Naive thymus-derived CD4-positive, alpha-beta T cell (primary cell): ENCODE results near the gene PRPF19. TPM values are rescaled to one million over a fixed set of nuclear protein-coding genes. Genes with fewer than 3 reads are reported as not detected.

Source experiments
- polyA plus RNA-seq, 2 donors: library from polyadenylated mRNA; unstranded; fragments of 300-500 nt; fragmentation: Illumina TruSeq; gene quantifications; one replicate each; pipeline ENCODE4 v1.2.3, GENCODE V29; 2021
- total RNA-seq, 6 experiments: library from RNA in 5 of 6; stranded (reverse) in 5 of 6; gene quantifications; 1 replicate in 5 of 6; 2 replicates in 1 of 6; pipeline ENCODE4 v1.2.3 and lab custom pipeline; 2021 to 2026

PRPF19 gene
- total and polyA plus RNA-seq, 7 experiments from 2014 or later: 17.9 to 139 (median 76.6) TPM

Other genes starting within 250 kb of the PRPF19 start
- gene MS4A8, start 207.0 kb downstream of the PRPF19 start, total RNA-seq: not detected
- not detected for gene MS4A8, start 207.0 kb downstream of the PRPF19 start, polyA plus RNA-seq
- not detected for gene MS4A18, start 181.9 kb downstream of the PRPF19 start, total RNA-seq
- not detected for gene MS4A18, start 181.9 kb downstream of the PRPF19 start, polyA plus RNA-seq
- not detected for gene MS4A15, start 149.7 kb downstream of the PRPF19 start, total RNA-seq
- not detected for gene MS4A15, start 149.7 kb downstream of the PRPF19 start, polyA plus RNA-seq
- not detected for gene MS4A10, start 121.3 kb downstream of the PRPF19 start, total RNA-seq
- not detected for gene MS4A10, start 121.3 kb downstream of the PRPF19 start, polyA plus RNA-seq
- 10 to 100 TPM in 4 of 5 experiments, 1 to 10 TPM in 1; 9.1 to 26.2 (median 11.6) TPM for gene CCDC86, start 64.5 kb downstream of the PRPF19 start, total RNA-seq
- gene CCDC86, start 64.5 kb downstream of the PRPF19 start, polyA plus RNA-seq: 10 to 100 TPM; 12.4 to 21.1 TPM
- gene PTGDR2, start 50.6 kb downstream of the PRPF19 start, total RNA-seq: 1 to 10 TPM in 2 of 5 experiments, under 1 TPM in 2, not detected in 1; 0.57 to 4.5 (median 0.96) TPM
- under 1 TPM in 1 of 2 donors, not detected in 1; 0.08 TPM for gene PTGDR2, start 50.6 kb downstream of the PRPF19 start, polyA plus RNA-seq
- not detected for gene ZP1, start 39.0 kb downstream of the PRPF19 start, total RNA-seq
- gene ZP1, start 39.0 kb downstream of the PRPF19 start, polyA plus RNA-seq: not detected
- gene TMEM109, start 7.6 kb upstream of the PRPF19 start, total RNA-seq: 10 to 100 TPM; 49.8 to 99.8 (median 56.9) TPM
- 100 to 1,000 TPM; 208 to 287 TPM for gene TMEM109, start 7.6 kb upstream of the PRPF19 start, polyA plus RNA-seq
- gene TMEM132A, start 17.9 kb upstream of the PRPF19 start, total RNA-seq: under 1 TPM in 2 of 5 experiments, not detected in 3; 0.57 to 0.58 TPM
- gene TMEM132A, start 17.9 kb upstream of the PRPF19 start, polyA plus RNA-seq: not detected
- gene SLC15A3, start 45.6 kb upstream of the PRPF19 start, total RNA-seq: 100 to 1,000 TPM in 1 of 5 experiments, 10 to 100 TPM in 3, 1 to 10 TPM in 1; 2.9 to 101 (median 10.8) TPM
- 1 to 10 TPM in 1 of 2 donors, under 1 TPM in 1; 0.85 to 2.6 TPM for gene SLC15A3, start 45.6 kb upstream of the PRPF19 start, polyA plus RNA-seq
- gene CD6, start 65.1 kb upstream of the PRPF19 start, total RNA-seq: 100 to 1,000 TPM; 361 to 653 (median 430) TPM
- gene CD6, start 65.1 kb upstream of the PRPF19 start, polyA plus RNA-seq: 100 to 1,000 TPM; 195 to 303 TPM
- 100 to 1,000 TPM; 180 to 399 (median 224) TPM for gene CD5, start 195.9 kb upstream of the PRPF19 start, total RNA-seq
- gene CD5, start 195.9 kb upstream of the PRPF19 start, polyA plus RNA-seq: 100 to 1,000 TPM; 217 to 371 TPM